ENCODE results near the gene ZNF574.

DNA sequence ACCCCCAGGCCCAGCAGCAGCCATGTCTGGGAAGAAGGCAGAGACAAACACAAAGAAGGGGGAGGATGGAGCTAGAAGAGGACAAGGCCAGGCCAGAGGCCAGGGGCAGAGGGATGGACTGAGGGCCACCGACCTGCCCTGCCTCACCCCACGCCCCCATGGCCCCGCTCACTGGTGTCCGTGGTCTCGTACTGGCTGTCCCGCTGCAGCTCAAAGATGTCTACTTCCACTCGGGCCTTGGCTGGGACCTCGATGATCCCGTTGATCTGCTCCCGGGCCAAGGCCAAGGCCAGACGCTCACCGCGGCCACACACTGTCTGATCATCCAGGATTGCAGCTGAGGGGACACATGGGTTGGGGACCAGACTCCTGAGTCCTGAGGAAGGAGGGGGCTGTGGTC lies 10.9 kb upstream of the ZNF574 start:
- TF ChIP-seq, protein P1, sequence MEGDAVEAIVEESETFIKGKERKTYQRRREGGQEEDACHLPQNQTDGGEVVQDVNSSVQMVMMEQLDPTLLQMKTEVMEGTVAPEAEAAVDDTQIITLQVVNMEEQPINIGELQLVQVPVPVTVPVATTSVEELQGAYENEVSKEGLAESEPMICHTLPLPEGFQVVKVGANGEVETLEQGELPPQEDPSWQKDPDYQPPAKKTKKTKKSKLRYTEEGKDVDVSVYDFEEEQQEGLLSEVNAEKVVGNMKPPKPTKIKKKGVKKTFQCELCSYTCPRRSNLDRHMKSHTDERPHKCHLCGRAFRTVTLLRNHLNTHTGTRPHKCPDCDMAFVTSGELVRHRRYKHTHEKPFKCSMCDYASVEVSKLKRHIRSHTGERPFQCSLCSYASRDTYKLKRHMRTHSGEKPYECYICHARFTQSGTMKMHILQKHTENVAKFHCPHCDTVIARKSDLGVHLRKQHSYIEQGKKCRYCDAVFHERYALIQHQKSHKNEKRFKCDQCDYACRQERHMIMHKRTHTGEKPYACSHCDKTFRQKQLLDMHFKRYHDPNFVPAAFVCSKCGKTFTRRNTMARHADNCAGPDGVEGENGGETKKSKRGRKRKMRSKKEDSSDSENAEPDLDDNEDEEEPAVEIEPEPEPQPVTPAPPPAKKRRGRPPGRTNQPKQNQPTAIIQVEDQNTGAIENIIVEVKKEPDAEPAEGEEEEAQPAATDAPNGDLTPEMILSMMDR (IDR thresholded peaks at IDR 0.05), result no peak
- no peak for TF ChIP-seq POLR2AphosphoS5 (IDR thresholded peaks at IDR 0.05)
- no peak for TF ChIP-seq POLR2A (IDR thresholded peaks at IDR 0.05; ENCODE audit: low read depth)
